ENCODE data around the gene HMGB2.

HMGB2 gene

DNA sequence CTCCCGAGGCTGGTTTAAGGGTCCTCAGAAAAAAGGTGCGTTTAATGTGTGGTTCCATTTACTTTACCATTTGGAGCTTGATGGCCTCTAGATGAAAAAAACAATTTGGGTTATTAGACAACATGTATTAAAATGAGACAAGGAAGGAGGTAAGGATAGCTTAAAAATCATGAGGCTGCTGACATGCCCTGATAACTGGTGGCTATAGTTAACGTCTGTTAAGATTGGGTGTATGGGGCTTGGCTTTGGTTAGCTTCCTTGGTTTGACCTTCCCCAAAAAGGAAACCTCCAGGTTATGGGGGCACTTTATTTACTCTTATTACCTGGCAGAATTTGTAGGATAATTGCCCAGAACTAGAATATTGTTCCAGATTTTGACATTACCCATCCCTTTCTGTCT lies 51.5 kb downstream of the HMGB2 start:
- DNase-seq: no peak

DNA sequence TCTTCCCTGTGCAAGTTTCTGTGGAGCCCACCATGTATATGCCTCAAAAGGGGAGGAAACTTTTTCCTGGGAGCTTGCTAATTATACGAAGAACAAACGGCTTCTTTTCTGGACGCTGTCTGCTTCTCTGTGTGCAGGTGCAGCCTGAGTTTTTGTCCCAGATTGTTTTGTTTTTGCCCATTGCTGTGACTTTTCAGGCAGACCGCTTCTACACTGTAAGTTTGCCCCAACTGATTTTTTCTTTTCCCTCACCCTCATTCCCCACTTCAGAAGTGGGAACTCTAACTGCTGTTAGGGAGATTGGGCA lies 51.9 kb downstream of the HMGB2 start:
- DNase-seq: no peak

DNA sequence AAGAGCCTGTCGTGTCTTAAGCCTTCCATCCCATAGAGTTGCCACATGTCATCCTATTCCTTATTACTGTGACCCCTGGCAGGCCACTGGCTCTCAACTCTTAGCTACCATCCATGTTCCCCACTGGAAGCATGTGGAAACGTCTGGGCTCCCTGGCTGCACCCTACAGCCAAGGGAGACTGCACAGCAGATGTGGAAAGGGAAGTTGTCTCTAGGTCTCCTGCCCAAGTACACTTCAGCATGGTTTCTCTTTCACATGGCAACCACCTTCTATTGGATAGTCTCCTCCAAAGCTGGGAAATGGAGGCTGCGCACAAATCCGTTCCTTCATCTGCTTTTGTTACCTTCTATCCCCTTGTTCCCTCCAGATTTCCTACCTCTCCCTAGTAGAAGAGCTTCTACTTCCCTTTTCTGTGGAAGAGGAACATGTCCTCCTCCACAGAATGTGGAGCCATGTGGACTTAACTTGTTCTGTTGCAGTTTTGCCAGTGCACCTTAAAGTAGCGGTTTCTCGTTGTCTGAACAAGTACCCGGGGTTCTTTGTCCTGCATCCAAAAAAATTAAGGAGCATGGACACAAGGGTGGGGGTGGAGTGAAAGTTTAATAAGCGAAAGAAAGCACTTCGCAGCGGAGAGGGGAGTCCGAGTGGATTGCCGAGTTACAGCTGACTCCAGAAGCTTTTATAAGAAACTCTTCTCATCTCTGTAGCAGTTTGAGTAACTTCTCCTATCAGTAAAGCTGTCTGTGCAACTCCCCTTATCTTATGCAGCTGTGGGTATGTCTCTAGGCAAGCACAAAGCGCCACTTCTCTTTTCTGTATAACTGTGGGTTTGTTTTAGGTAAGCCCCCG lies 52.5 kb downstream of the HMGB2 start:
- no peak for DNase-seq

All from CD4-positive, alpha-beta T cell treated with Interleukin-17A for 1 hour (primary cell).